ENCODE results near the gene USP5.

DNA sequence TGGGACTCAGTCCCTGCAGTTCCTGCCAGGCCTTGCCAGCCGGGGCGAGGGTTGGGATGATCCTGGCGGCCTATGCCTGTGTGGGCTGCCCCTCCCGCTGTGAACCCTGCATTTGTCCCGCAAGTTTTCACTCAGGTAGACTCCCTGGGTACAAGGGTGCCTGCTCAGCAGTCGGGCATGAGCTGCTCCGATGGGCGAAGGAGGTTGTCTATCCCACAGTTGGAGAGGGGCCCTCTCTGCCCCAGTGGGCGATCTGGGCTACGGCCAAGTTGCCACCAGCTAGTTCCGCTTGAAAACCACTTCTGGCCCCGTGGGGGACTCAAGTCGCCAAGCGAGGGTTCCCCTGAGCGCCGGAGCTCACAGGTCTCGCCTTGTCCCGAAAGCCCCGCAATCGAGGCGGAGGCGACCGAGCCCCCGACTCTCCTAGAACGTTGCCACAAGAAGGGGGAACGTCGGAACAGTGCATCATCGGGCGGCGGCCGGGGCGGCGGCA lies 15.0 kb downstream of the USP5 start:
- TF ChIP-seq, protein P1, sequence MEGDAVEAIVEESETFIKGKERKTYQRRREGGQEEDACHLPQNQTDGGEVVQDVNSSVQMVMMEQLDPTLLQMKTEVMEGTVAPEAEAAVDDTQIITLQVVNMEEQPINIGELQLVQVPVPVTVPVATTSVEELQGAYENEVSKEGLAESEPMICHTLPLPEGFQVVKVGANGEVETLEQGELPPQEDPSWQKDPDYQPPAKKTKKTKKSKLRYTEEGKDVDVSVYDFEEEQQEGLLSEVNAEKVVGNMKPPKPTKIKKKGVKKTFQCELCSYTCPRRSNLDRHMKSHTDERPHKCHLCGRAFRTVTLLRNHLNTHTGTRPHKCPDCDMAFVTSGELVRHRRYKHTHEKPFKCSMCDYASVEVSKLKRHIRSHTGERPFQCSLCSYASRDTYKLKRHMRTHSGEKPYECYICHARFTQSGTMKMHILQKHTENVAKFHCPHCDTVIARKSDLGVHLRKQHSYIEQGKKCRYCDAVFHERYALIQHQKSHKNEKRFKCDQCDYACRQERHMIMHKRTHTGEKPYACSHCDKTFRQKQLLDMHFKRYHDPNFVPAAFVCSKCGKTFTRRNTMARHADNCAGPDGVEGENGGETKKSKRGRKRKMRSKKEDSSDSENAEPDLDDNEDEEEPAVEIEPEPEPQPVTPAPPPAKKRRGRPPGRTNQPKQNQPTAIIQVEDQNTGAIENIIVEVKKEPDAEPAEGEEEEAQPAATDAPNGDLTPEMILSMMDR (IDR thresholded peaks at IDR 0.05; ENCODE audit: poor library complexity) = no peak
- no peak for TF ChIP-seq EZH2phosphoT487 (IDR thresholded peaks at IDR 0.05; ENCODE audit: low read depth, severe bottlenecking, unreplicated experiment)

All from hepatocyte (in vitro differentiated cells).